Measurements from ENCODE around the gene IL33. TPM values are rescaled to one million over a fixed set of nuclear protein-coding genes. Genes with fewer than 3 reads are reported as not detected.

IL33 gene
- total RNA-seq, 1 experiment from 2014 or later, result not detected

- ChIA-PET POLR2A (interaction anchor here (0.7 to 1.7 kb wide), 9 partner anchors 16 to 302 kb away, joined by 3 to 6 read pairs (median 3); no protein-coding TSS in a partner anchor), CTCF (interaction anchor here (0.5 to 2.9 kb wide), 4 partner anchors 34 to 218 kb away, joined by 3 to 11 read pairs (median 4); no protein-coding TSS in a partner anchor)
- no peak for DNase-seq (ENCODE audit: unreplicated experiment)
- no TSS peak for BruUV-seq (replicated peaks)
- peaks cover 4% of the 10 kb centered on the region for H3K4me1 Mint-ChIP-seq (ENCODE audit: insufficient read depth, unreplicated experiment)
- no peaks in the 10 kb centered on the region for H3K36me3 Mint-ChIP-seq (ENCODE audit: insufficient read depth, unreplicated experiment)
- H3K27ac Mint-ChIP-seq (ENCODE audit: low read depth, unreplicated experiment), result peak overlapping the region; percentile 62
- intact Hi-C loops (cut with micrococcal nuclease), result no loop called here
- no peak for TF ChIP-seq CTCF (IDR thresholded peaks at IDR 0.05; ENCODE audit: unreplicated experiment)
- H3K4me3 Mint-ChIP-seq (ENCODE audit: unreplicated experiment), result no peak overlapping the region
- no peaks in the 10 kb centered on the region for H3K9me3 Mint-ChIP-seq (ENCODE audit: unreplicated experiment)
- no peaks in the 10 kb centered on the region for H3K27me3 Mint-ChIP-seq (ENCODE audit: insufficient read depth, unreplicated experiment)
Measured at GRCh38 chr9:6271508-6272228, 56.1 kb downstream of the IL33 start.

DNA sequence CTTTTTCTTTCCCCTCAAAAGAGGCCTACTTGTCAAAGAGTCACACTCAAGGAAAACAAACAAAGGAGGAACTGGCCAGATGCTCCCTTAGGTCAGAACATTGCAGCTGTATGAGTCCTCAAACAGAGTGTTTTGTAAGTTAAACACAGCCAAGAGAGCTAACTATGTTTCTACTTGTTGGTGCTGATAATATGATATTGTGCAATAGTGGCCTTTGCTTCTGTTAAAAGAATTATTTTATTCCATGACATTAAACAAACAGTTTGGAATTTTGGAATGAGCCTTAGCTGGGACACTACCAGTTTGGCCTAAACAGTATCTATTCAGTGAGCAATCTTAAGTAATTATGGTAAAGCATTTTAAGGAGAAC lies 56.6 kb downstream of the IL33 start:
- Mint-ChIP-seq H3K4me3 (ENCODE audit: unreplicated experiment) (no peak overlapping the region), H3K36me3 (ENCODE audit: insufficient read depth, unreplicated experiment) (no peaks in the 10 kb centered on the region), H3K27ac (ENCODE audit: low read depth, unreplicated experiment) (peak overlapping the region; percentile 62), H3K9me3 (ENCODE audit: unreplicated experiment) (no peaks in the 10 kb centered on the region), H3K4me1 (ENCODE audit: insufficient read depth, unreplicated experiment) (peaks cover 4% of the 10 kb centered on the region), H3K27me3 (ENCODE audit: insufficient read depth, unreplicated experiment) (no peaks in the 10 kb centered on the region)
- TF ChIP-seq CTCF (IDR thresholded peaks at IDR 0.05; ENCODE audit: unreplicated experiment), result no peak
- POLR2A ChIA-PET, result interaction anchor here (0.8 to 1.7 kb wide), 7 partner anchors 17 to 46 kb away, joined by 3 to 6 read pairs (median 4); no protein-coding TSS in a partner anchor
- intact Hi-C loops (cut with micrococcal nuclease), result no loop called here
- CTCF ChIA-PET, result interaction anchor here (0.6 to 2.9 kb wide), 3 partner anchors 34 to 499 kb away, joined by 4 to 11 read pairs (median 4); no protein-coding TSS in a partner anchor
- peak; percentile 73 for DNase-seq (ENCODE audit: unreplicated experiment)
- BruUV-seq (replicated peaks), result no TSS peak

- Mint-ChIP-seq H3K36me3 (ENCODE audit: insufficient read depth, unreplicated experiment) (no peaks in the 10 kb centered on the region), H3K27ac (ENCODE audit: low read depth, unreplicated experiment) (no peak overlapping the region), H3K4me3 (ENCODE audit: unreplicated experiment) (no peak overlapping the region), H3K27me3 (ENCODE audit: insufficient read depth, unreplicated experiment) (no peaks in the 10 kb centered on the region), H3K9me3 (ENCODE audit: unreplicated experiment) (no peaks in the 10 kb centered on the region), H3K4me1 (ENCODE audit: insufficient read depth, unreplicated experiment) (no peaks in the 10 kb centered on the region)
- peak; percentile 34 for DNase-seq (ENCODE audit: unreplicated experiment)
- CTCF ChIA-PET, result no interaction called here
- POLR2A ChIA-PET, result no interaction called here
- no TSS peak for BruUV-seq (replicated peaks)
- TF ChIP-seq CTCF (IDR thresholded peaks at IDR 0.05; ENCODE audit: unreplicated experiment), result no peak
- intact Hi-C loops (cut with micrococcal nuclease), result no loop called here
Measured at GRCh38 chr9:6277417-6277816, 61.8 kb downstream of the IL33 start.

- ChIA-PET CTCF (interaction anchor here (0.5 to 0.8 kb wide), 3 partner anchors 16 to 248 kb away, joined by 3 to 6 read pairs (median 4); no protein-coding TSS in a partner anchor), POLR2A (interaction anchor here (0.6 to 0.9 kb wide), 2 partner anchors 30 to 401 kb away, joined by 3 read pairs; no protein-coding TSS in a partner anchor)
- Mint-ChIP-seq H3K27me3 (ENCODE audit: insufficient read depth, unreplicated experiment) (no peaks in the 10 kb centered on the region), H3K9me3 (ENCODE audit: unreplicated experiment) (no peaks in the 10 kb centered on the region), H3K36me3 (ENCODE audit: insufficient read depth, unreplicated experiment) (no peaks in the 10 kb centered on the region), H3K4me1 (ENCODE audit: insufficient read depth, unreplicated experiment) (no peaks in the 10 kb centered on the region), H3K4me3 (ENCODE audit: unreplicated experiment) (no peak overlapping the region), H3K27ac (ENCODE audit: low read depth, unreplicated experiment) (no peak overlapping the region)
- no peak for DNase-seq (ENCODE audit: unreplicated experiment)
- BruUV-seq (replicated peaks), result no TSS peak
- intact Hi-C loops (cut with micrococcal nuclease), result no loop called here
- no peak for TF ChIP-seq CTCF (IDR thresholded peaks at IDR 0.05; ENCODE audit: unreplicated experiment)
Measured at GRCh38 chr9:6301858-6302257, 86.3 kb downstream of the IL33 start.
